Cardiac fibroblast (primary cell): ENCODE measurements around the gene MYH14.

ENCODE experiments used
- DNase-seq, 2 donors: peaks; one replicate each; pipeline versions ENCODE4 v3.0.0 to v3.0.0-alpha.2; 2010; ENCODE audit warnings: low read depth in 2 of 2
- H3K4me3 ChIP-seq, 2 donors: replicated peaks in 1 of 2; 1 replicate in 1 of 2; 2 replicates in 1 of 2; pipeline ENCODE4 v1.5.1; 2011; ENCODE audit warnings: low read depth in 2 of 2, low read length in 2 of 2, mild to moderate bottlenecking in 2 of 2, moderate library complexity in 1 of 2
- TF ChIP-seq, protein P1 (sequence below): IDR thresholded peaks from one replicate; pipeline ENCODE4 v1.5.1; 2011; ENCODE audit warnings: low read depth, mild to moderate bottlenecking, low read length, inconsistent platforms

The MYH14 gene

DNA sequence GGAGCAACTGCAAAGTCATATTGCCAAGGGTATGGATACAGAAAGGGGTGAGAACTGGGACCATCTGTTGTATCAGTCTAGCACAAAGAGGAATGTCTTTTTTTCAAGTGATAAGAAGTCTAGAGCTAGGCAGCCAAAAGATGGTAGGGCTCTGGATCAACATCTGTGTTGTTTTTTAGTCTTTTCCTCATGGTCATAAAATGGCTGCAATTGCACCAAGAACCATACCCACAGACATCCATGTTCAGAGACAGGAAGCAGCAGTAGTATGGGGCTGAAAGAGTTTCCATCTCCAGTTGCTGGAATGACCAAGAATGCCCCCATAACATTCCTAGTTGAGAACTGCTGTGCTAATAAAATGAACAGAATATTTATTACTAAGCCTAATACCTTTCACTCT is 100.1 kb downstream of the MYH14 start:
- TF ChIP-seq, protein P1, sequence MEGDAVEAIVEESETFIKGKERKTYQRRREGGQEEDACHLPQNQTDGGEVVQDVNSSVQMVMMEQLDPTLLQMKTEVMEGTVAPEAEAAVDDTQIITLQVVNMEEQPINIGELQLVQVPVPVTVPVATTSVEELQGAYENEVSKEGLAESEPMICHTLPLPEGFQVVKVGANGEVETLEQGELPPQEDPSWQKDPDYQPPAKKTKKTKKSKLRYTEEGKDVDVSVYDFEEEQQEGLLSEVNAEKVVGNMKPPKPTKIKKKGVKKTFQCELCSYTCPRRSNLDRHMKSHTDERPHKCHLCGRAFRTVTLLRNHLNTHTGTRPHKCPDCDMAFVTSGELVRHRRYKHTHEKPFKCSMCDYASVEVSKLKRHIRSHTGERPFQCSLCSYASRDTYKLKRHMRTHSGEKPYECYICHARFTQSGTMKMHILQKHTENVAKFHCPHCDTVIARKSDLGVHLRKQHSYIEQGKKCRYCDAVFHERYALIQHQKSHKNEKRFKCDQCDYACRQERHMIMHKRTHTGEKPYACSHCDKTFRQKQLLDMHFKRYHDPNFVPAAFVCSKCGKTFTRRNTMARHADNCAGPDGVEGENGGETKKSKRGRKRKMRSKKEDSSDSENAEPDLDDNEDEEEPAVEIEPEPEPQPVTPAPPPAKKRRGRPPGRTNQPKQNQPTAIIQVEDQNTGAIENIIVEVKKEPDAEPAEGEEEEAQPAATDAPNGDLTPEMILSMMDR: no peak
- no peak for DNase-seq

DNA sequence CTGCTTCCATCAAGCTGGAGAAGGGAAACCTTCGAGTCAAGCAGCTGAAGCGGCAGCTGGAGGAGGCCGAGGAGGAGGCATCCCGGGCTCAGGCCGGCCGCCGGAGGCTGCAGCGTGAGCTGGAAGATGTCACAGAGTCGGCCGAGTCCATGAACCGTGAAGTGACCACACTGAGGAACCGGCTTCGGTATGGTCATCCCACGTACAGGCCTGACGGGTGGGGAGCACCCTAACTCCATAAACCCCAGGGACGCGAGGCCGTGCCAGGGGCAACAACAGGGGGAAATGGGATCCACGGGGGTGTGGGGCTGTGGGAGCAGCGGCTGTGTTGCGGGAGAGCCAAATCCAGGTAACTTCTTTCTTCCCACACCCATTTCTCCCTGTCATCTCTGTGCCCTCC is 105.6 kb downstream of the MYH14 start:
- TF ChIP-seq, protein P1: no peak
- H3K4me3 ChIP-seq: no peak overlapping the region
- no peak for DNase-seq

More for the DNA sequence above, 100.1 kb downstream of the MYH14 start:
- no peak overlapping the region for H3K4me3 ChIP-seq

DNA sequence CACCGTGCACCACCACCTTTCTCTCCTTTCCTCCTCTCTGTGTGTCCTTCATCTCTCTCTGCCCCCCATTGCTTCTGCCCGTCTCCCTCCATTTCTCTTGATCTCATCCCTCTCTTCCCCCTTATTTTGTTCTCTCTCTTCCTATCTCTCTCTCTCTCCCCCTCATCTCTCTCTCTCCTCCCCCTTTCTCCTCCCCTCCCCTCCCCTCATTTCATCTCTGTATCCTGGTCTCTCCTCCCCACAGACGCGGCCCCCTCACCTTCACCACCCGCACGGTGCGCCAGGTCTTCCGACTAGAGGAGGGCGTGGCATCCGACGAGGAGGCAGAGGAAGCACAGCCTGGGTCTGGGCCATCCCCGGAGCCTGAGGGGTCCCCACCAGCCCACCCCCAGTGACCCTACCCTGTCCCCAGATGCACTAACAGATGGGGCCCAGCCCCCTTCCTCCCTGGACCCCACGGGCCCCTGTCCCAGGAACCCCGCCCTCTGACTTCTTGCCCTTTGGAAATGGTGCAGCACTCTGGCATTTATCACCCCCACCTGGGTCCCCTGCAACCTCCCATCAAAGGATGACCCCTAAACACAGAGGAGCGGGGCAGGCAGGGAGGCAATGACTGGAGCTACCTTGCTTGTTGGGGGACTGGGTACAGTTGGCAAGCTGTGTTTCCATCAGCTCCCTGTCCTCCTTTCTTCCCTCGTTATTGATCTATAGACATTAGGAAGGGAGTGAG is 106.1 kb downstream of the MYH14 start:
- no peak for DNase-seq
- H3K4me3 ChIP-seq: no peak overlapping the region
- TF ChIP-seq, protein P1: no peak

DNA sequence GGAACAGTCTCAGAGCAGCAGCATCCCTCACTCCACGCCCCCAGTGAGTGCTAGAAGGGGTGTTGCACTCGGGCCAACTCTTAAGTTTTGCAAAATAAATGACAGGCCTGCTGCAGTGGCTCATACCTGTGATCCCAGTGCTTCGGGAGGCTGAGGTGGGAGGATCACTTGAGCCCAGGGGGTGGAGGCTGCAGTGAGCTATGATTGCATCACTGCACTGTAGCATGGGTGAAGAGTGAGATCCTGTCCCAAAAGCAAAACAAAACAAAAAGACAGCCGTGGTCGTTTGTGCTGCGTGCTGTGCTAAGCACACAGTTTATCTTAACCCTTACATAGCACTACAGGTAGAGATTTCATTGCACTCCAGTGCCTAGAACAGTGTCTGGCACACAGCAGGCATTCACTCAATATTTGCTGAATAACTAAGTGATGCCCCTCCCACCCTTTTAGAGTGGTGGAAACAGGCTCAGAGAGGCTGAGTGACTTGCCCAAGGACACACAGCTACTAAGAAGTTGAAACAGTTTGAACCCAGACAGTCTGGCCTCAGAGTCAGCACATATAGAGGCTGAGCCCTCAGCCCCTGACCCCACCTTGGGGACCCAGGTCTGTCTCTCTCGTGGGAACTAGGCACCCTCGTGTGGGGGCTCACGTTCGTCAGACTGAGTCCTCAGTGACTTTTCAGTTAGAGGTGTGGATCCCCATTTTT is 107.5 kb downstream of the MYH14 start:
- TF ChIP-seq, protein P1: no peak
- H3K4me3 ChIP-seq: no peak overlapping the region
- no peak for DNase-seq

DNA sequence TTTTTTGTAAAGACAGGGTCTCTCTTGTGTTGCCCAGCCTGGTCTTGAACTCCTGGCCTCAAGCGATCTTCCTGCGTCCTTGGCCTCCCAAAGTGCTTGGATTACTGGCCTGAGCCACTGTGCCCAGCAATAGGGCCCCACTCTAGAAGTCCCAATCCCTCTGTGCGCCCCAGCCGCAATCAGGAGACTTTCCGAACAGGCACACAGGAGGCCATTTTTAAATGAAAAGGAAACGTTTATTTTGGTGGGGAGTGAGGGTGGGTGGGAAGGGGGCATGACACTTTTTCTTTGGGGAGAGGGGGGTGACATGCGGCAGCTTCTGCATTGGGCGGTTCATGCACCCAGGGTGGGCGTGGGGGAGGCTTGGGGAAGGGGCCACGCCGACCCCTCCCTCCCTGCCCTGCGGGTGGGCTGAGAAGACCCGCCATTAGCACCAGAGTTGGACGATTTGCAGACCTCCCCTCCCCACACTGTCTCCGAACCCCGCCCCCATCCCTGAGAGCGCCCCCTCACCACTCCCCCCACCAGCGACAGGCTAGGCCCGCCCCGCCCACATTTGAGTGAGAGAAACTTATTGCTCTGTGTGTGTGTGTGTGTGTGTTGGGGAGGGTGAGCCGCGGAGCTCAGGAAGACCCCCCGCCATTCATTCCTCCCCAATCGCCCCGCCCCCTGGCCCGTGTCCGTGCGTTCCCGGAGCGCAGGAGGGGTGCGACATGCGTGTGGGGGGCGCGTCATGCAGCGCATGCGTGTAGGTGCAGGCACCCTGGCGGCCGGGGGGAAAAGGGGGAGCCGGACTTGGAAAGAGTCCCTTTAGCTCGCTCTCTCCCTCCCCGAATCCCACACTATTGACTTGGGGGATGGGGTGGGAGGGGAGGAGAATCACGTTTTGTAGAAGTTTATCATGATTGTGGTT is 108.6 kb downstream of the MYH14 start:
- no peak for DNase-seq
- TF ChIP-seq, protein P1: no peak
- H3K4me3 ChIP-seq: no peak overlapping the region

DNA sequence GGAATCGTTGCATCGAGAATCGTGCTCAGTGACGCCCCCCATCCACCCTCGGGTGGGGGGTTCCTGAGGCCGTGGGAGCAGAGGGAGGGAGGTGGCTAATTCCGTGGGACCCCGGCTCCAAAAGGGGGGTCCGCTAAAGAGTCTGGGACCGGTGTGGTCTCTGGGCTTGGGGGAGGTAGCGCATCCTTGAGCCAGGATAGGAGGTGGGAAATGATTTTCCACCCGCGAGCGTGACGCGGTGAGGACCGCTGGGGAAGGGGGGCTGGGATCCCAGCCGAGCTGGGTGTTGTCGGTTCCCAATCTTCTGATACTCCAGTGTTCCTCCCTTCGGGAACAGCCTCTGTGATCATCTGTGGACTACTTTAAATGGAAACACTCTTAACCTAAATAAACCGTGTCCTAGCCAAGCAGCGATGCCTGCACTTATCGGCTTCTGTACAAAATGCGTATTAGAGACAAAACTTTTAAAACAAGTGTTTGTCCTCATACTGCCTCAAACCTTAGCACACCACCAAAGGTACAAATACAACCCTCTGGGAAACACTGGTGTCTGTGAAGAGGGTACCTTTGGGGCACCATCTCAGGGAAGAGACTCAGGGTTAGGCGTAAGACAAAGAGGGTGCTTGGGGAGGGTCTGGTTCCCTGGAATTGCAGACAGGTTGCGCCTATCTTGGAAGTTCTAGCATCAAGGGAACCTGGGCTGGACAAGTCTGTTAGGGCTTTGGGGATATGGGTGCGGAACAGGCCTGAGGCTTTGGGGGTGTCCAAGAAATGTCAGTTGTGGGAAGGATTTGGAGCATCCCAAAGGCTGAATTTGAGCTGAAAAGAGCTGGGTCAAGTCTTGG is 109.8 kb downstream of the MYH14 start:
- no peak overlapping the region for H3K4me3 ChIP-seq
- no peak for DNase-seq
- TF ChIP-seq, protein P1: no peak
